OCI-M2 (cell line): ENCODE results near the gene EFNA1.
"Not testable (repeated sequence)": the region's sequence is repeated elsewhere in the genome, so short reads cannot be mapped to it uniquely, and the experiment has no call there.

Experiments used
- DNase-seq: peaks from one replicate; lab custom pipeline; 2025; ENCODE audit not compliant: unreplicated experiment; lab: John Stamatoyannopoulos, UW

EFNA1 gene

GRCh38 chr1:155145491-155145890 lies 17.8 kb downstream of the EFNA1 start:
- DNase-seq: no peak

- DNase-seq: not testable (repeated sequence)
These were observed 28.4 kb downstream of the EFNA1 start for GRCh38 chr1:155155996-155156643.

GRCh38 chr1:155158991-155159390 lies 31.3 kb downstream of the EFNA1 start:
- no peak for DNase-seq

DNA sequence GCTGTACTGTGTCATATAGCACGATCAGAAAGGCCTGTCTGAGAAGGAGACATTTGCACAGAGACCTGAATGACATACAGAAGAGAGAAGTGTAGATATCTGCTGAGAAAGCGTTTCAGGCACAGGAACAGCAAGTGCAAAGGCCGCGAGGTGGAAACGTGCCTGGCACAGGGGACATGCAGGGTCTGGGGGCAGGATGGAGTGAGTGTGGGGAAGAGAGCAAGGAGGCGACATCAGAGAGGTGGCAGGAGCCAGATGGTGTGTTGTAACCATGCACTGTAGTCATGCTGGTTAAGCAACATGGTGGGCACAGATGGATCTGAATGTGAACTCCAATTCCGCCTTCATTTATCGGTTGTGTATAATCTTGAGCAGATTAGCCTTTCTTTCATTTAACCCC lies 32.5 kb downstream of the EFNA1 start:
- DNase-seq: no peak

DNA sequence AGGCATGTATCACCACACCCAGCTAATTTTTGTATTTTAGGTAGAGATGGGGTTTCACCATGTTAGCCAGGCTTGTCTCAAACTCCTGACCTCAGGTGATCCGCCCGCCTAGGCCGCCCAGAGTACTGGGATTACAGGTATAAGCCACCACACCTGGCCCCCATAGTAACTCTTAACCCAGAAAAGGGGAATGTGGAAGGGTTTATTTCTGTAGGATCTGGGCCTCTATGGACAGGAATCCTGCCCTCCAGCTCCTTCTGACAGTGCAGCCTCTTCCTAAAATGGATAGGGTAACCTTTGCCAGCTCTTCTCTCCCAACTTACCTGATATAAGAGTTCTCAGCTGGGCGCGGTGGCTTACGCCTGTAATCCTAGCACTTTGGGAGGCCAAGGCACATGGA lies 35.0 kb downstream of the EFNA1 start:
- DNase-seq: not testable (repeated sequence)

DNA sequence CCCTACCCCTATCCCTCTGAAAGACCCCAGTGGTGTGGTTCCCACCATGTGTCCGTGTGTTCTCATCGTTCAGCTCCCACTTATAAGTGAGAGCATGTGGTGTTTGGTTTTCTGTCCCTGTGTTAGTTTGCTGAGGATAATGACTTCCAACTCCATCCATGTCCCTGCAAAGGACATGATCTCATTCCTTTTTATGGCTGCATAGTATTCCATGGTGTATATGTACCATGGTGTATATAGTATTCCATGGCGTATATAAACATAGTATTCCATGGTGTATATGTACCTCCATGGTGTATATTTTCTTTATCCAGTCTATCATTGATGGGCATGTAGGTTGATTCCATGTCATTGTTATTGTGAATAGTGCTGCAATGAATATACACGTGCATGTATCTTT lies 36.1 kb downstream of the EFNA1 start:
- DNase-seq: not testable (repeated sequence)

DNA sequence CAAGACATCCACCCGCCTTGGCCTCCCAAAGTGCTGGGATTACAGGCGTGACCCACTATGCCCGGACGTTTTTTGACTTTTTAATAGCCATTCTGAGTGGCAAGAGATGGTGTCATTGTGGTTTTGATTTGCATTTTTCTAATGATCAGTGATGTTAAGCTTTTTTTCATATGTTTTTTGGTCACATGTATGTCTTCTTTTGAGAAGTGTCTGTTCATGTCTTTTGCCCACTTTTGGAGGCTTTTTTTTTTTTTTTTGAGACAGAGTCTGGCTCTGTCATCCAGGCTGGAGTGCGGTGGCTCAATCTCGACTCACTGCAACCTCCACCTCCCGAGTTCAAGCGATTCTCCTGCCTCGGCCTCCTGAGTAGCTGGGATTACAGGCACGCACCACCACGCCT lies 36.9 kb downstream of the EFNA1 start:
- DNase-seq: not testable (repeated sequence)

- no peak for DNase-seq
These were observed 38.4 kb downstream of the EFNA1 start for GRCh38 chr1:155166051-155166470.

DNA sequence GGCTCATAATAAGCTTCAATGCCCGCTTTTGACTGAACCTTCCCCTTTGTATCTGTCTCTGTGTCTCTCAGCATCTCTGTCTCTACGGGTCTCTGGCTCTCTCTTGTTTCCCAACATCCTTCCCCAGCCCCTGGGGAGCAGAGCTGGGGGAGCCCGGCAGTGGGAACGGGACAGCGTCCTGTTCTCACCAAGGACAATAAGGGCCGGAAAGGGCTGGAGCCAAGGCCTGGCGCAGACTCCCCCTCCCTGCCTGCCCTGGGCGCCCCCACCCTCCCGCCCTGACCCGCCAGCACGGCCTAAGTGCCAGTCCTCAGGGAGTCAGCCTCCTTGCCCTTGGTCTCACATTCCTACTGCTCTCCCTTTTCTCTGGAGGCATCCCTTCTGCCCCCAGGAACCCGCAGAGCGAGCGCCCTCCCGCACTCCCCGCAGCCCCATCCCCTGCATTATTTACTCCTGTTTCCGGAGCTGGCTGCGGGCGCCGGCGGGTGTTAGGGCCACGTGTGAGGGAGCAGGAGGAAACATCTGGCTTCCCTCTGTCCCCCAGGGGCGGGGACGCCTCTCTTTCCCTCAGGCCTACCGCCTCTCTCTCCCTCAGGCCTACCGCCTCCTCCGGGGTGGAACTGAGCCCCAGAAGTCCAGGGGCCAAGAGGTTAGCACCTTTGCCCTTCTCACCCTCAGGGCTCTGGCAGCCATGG lies 38.9 kb downstream of the EFNA1 start:
- DNase-seq: no peak

DNA sequence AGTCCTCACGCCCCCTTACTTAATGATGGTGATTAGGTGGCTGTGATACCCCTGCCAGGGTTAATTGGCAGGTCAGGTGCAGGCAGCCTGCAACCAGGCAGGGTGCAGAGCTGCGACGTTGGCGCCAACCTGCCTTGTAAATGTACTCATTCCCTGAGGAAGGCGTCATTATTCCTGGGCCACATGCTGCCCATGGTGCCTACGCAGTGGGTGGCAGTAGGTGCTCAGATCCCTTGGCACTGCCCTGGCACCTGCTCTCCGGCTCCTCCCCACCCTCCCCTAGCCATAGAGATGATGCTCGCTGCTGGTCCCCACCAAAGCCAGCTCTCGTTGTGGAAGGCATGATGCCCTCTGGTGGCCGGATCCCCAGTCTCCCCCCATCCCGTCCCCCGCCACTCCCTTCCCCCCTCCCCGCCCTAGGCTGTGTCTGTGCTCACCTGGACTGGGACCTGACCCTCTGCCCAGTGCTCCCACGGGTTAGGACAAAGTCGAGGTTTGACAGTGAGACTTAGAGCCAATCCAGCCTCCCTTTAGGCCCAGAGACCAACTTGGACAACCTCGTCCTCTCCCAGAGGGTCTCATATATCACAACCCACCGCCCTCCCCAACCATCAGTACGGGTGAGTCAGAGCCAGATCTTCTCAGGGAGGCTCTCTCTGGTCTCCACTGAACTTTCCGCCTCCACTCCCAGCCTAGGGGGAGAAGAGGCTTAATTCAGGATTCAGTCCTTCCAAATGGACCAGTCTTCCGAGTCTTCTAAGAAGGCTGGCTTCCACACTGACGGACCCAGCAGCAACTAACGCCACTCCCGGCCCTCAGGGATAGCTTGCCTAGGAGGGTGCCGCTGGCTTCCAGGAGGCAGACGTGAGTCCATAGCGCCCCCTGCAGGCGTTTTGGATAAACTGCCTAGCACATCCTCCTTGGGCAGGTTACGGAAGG lies 39.8 kb downstream of the EFNA1 start:
- peak; percentile 67 for DNase-seq

DNA sequence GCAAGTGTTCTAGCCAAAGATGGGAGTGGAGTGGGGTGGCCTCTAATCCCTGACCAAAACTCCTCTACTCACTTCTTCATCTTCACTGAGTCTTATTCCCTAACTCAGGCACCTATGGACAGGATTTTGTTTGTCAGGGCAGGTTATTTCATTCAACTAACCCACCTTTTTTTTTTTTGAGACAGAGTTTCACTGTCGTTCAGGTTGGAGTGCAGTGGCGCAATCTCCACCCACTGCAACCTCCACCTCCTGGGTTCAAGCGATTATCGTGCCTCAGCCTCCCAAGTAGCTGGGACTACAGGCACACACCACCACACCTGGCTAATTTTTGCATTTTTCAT lies 40.4 kb downstream of the EFNA1 start:
- DNase-seq: not testable (repeated sequence)

- DNase-seq: no peak
These were observed 41.0 kb downstream of the EFNA1 start for GRCh38 chr1:155168456-155169210.

- no peak for DNase-seq
These were observed 41.9 kb downstream of the EFNA1 start for GRCh38 chr1:155169541-155169940.

- DNase-seq: no peak
These were observed 42.6 kb downstream of the EFNA1 start for GRCh38 chr1:155170101-155170785.

GRCh38 chr1:155170806-155171205 lies 43.1 kb downstream of the EFNA1 start:
- no peak for DNase-seq

- DNase-seq: no peak
These were observed 44.4 kb downstream of the EFNA1 start for GRCh38 chr1:155171836-155172731.

DNA sequence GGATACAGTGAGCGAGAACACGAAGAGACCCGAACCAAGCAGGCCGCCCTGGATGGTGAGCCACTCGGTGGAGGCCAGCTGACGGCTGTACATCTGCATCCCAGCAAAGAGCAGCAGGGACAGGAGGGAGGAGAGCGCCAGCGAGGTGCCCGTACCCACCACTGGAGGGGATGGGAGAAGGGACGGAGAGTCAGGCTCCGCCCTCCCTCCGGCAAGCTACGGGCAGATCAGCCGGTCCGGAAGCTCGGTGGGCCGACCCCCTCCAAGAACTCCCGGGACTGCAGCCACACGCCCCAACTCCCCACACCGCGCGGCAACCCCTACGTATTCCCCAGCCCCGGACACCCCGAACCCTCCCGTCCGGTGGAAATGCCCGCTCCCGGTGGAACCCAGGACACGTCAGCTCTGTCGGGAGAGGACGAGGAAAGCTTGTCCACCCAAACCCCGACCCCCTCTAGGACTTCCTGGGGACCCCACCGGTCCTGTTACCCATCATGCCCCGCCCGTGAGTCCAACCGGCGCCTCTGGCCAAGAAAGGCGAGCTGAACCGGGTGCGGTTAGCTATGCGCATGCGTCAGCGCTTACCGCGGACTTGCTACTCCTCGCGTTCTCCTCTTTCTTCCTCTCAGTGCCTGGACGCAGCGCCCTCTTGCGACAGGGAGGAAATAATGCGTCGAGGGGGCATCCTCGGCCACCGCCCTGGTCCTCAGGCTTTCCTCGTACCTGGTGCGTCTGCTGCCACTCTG lies 45.2 kb downstream of the EFNA1 start, which contains the start of gene KRTCAP2:
TSS of gene KRTCAP2 (minus strand) at position 573 of the 746 bp plus-strand sequence. CDS start at position 493, 80 bp downstream.
- peak; percentile 76 for DNase-seq

DNA sequence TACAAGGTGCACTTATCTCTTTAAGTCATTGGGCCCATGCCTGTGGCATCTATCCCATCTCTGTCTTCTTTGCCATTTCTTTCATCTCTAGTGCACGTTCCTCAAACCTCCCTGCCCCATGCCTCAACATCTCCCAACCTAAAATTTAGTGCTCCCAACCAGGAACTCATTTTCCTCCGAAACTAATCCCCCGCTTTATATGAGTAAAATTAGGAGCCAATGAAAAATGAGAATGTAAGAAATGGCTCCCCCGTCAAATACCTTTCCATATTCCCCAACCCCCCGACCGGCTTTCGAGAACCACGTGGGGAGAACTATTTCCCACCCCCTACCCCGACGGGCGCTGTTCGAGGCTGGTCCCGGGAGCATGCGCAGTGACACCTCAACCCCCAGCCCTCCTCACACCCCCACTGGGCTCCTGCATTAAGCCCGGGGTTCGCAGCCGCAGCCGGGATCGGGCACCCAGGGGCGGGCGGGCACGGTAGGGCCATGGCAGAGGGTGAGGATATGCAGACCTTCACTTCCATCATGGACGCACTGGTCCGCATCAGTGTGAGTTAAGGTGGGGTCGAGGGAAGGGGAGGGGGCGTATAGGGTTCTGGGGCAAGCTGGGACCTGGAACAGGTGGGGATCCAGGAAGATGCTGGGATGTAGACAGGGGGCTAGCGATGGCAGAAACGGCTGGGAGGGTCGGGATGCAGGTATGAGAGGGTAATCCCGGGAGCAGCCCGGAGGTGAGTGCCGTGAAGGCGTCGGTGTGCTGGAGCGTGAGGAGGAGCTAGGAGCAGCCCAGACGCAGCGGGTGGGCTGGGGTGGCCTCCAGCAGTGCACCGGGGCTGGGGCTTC lies 46.0 kb downstream of the EFNA1 start, which contains the start of gene TRIM46:
TSS of gene TRIM46 (plus strand) at position 372 of the 846 bp plus-strand sequence. CDS start at position 490, 118 bp downstream.
- no peak for DNase-seq
